Measurements from ENCODE around the gene ENG. TPM values are rescaled to one million over a fixed set of nuclear protein-coding genes. Genes with fewer than 3 reads are reported as not detected.
A peak's percentile ranks its signal among the peaks of the same experiment; 100 is the strongest.

ENG gene
- total RNA-seq, 6 experiments from 2014 or later: 27.4 to 90.1 (median 54.1) TPM

DNA sequence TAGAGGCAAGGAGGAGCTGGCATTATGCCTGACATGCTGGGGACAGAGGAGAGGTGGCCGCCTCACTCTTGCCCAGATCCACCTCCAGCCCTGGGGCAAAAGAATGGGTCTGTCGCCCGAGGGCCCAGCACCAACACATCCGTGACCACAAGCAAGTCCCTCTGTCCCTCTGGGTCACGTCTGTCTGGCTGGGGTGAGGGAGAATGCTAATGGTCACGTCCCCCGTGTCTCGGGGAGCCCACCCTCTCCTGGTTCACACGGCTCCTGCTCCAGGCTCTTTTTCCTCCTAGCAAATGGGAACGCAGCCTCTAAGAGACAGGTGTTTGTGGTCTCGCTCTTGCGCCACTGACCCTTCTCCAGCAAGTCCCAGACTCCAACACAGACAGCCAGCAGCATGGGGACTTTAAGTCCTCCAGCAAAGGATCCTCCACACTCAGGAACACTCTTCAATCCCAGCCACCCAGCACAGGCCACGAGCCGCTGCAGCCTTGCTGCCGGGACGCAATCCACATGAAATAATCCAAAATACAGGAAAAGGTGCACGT lies 4.1 kb downstream of the ENG start:
- Histone ChIP-seq H3K4me3 (peak overlapping the region; percentile 14 to 58 (median 53)), H3K27me3 (no peaks in the 10 kb centered on the region), H3K36me3 (no peaks in the 10 kb centered on the region), H3K4me1 (peaks cover 0 to 2% (median 0%) of the 10 kb centered on the region in 4 donors), H3K9me3 (no peaks in the 10 kb centered on the region), H3K27ac (no peak overlapping the region)
- WGBS (ENCODE audit: insufficient coverage, low coverage, low lambda C conversion rate, missing lambda C conversion rate): 94% methylated on average over 8 of the region's 17 CpGs
- intact Hi-C loops (cut with DNase I): no loop called here
- DNase-seq (no peak), ATAC-seq (no peak)
- TF ChIP-seq POLR2A (IDR thresholded peaks at IDR 0.05): no peak
- TF ChIP-seq, protein P1, sequence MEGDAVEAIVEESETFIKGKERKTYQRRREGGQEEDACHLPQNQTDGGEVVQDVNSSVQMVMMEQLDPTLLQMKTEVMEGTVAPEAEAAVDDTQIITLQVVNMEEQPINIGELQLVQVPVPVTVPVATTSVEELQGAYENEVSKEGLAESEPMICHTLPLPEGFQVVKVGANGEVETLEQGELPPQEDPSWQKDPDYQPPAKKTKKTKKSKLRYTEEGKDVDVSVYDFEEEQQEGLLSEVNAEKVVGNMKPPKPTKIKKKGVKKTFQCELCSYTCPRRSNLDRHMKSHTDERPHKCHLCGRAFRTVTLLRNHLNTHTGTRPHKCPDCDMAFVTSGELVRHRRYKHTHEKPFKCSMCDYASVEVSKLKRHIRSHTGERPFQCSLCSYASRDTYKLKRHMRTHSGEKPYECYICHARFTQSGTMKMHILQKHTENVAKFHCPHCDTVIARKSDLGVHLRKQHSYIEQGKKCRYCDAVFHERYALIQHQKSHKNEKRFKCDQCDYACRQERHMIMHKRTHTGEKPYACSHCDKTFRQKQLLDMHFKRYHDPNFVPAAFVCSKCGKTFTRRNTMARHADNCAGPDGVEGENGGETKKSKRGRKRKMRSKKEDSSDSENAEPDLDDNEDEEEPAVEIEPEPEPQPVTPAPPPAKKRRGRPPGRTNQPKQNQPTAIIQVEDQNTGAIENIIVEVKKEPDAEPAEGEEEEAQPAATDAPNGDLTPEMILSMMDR (IDR thresholded peaks at IDR 0.05): no peak

DNA sequence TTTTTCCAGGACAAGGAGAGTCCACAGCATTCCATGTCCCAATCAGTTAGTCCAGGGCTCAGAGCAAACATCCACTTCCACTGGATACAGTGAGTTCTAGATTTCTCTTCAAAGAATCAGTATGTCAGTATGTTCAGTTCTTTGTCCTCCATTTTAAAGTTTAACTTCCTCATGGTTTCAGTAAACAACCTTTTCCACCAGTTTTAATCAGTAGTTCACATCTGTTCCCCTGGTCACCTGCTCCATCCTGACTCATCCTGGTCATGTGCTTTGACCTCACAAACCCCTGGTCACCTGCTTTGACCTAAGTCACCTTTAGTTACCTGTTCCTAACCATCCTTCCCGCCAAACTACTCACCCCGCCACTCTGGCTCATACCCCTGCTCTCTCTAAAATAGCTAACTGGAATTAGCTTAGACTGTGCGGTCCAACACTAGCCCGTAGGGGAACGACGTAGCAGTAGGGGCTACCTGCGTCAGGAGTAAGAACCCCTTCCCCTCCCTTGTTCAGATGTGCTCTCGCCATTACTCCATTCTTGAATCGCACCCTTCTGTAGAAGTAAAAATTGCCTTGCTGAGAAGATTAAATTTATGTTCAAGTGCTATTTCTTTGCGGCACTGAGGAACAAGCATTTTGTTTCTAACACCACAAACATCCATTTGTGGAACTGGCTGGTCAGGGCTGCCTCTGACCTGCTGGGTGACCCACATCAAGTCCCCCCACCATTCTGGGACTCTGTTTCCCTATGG lies 5.5 kb downstream of the ENG start:
- Histone ChIP-seq H3K9me3 (no peaks in the 10 kb centered on the region), H3K4me3 (no peak overlapping the region), H3K27me3 (no peaks in the 10 kb centered on the region), H3K4me1 (no peaks in the 10 kb centered on the region), H3K36me3 (no peaks in the 10 kb centered on the region), H3K27ac (no peak overlapping the region)
- ATAC-seq (no peak), DNase-seq (no peak)
- TF ChIP-seq, protein P1 (IDR thresholded peaks at IDR 0.05): no peak
- intact Hi-C loops (cut with DNase I): no loop called here
- 78% methylated on average over 2 of the region's 10 CpGs for WGBS (ENCODE audit: insufficient coverage, low coverage, low lambda C conversion rate, missing lambda C conversion rate)

DNA sequence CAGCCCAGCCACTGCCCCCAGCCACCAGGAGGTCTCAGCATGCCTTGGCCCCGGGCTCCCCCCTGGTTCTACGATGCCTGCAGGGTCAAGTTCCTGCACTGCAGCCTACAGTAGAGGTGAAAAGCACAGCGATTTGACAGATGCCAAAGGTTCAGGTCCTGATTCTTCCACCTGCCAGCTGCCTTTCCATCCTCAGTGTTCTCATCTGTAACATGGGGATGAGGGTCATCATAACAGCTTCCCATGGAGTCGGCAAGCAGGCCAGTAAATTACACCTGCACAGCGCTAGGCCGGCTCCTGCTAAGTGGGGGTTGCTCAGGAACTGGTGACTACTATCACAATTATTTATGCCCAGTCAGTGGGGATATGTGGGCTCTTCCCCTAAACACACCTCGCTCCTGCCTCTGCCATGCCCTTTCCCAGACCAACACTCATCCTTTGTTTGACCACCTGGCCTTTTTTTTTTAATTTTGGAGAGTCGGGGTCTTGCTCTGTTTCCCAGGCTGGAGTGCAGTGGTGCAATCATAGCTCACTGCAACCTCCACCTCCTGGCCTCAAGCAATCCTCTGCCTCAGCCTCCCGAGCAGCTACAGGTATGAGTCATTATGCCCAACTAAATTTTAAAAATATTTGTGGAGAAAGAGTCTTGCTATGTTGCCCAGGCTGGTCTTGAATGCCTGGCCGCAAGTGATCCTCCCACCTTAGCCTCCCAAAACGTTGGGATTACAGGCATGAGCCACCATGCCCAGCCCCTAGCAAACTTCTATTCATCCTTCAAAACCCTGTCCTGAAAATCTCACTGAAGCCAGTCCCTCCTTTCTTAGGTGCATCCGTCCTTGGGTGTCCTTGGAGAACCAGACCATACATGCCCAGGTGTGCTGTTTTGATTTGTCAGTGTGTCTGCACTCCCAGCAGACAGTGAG lies 6.4 kb downstream of the ENG start:
- Histone ChIP-seq H3K9me3 (no peaks in the 10 kb centered on the region), H3K27ac (no peak overlapping the region), H3K36me3 (no peaks in the 10 kb centered on the region), H3K27me3 (no peaks in the 10 kb centered on the region), H3K4me1 (no peaks in the 10 kb centered on the region), H3K4me3 (peak overlapping the region in 2 of 3 donors; percentile 4 to 15)
- TF ChIP-seq POLR2A (IDR thresholded peaks at IDR 0.05): no peak
- TF ChIP-seq, protein P1 (IDR thresholded peaks at IDR 0.05): no peak
- no peak for DNase-seq
- ATAC-seq: no peak
- intact Hi-C loops (cut with DNase I): no loop called here
- 55% methylated on average over 7 of the region's 12 CpGs for WGBS (ENCODE audit: insufficient coverage, low coverage, low lambda C conversion rate, missing lambda C conversion rate)

DNA sequence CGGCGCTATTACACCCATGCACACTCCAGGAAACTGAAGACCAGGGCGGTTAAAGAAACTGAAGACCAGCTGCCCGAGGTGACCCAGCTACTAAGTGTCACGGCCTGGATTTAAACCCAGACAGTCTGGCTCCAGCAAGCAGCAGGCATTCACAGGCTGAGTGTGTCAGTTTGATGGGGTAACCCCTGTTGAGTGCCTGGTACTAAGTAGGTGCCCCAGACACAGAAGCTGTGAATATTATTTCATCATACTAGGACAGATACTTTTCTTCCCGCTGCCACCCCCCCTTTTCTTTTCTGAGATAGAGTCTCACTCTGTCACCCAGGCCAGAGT lies 7.3 kb downstream of the ENG start:
- H3K27me3 ChIP-seq: no peaks in the 10 kb centered on the region
- ATAC-seq (peak; percentile 5 to 46 (median 34)), DNase-seq (no peak)
- no peaks in the 10 kb centered on the region for H3K9me3 ChIP-seq
- WGBS (ENCODE audit: insufficient coverage, low coverage, low lambda C conversion rate, missing lambda C conversion rate): 55% methylated on average over 6 of the region's 6 CpGs
- no peaks in the 10 kb centered on the region for H3K36me3 ChIP-seq
- no peaks in the 10 kb centered on the region for H3K4me1 ChIP-seq
- H3K4me3 ChIP-seq: no peak overlapping the region
- intact Hi-C loops (cut with DNase I): no loop called here
- H3K27ac ChIP-seq: peak overlapping the region in 2 of 3 donors; percentile 18 to 22
- TF ChIP-seq POLR2A (IDR thresholded peaks at IDR 0.05): no peak
- TF ChIP-seq, protein P1 (IDR thresholded peaks at IDR 0.05): no peak
